ENCODE measurements around the gene TMEM88. TPM values are rescaled to one million over a fixed set of nuclear protein-coding genes. Genes with fewer than 3 reads are reported as not detected.

The TMEM88 gene
- total RNA-seq, 1 experiment from 2014 or later, result 2.9 TPM

DNA sequence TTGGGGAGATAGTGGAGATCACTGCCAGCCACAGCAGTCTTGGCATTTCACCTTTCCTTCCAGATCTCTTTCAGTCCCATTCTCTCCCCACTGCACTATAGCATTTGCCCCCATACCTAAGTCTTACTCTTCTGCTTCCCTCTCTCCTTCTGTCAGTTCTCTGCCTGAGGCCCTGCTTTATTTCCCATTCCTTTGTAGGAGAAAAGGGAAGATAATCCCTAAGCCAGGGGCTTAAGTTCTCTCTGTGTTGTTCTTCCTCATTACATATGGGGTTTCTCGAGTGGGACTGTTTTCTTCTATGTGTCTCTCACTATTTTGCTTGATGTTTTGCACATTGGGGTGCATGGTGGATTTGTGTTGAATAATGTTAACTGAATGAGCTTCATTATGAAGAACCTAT lies 14.4 kb upstream of the TMEM88 start:
- H3K27ac Mint-ChIP-seq (ENCODE audit: unreplicated experiment), result peak overlapping the region; percentile 97
- peaks cover 50% of the 10 kb centered on the region for H3K4me1 Mint-ChIP-seq (ENCODE audit: low read depth, unreplicated experiment)
- peaks cover 95% of the 10 kb centered on the region for H3K36me3 Mint-ChIP-seq (ENCODE audit: insufficient read depth, unreplicated experiment)
- BruUV-seq (replicated peaks), result no TSS peak
- CTCF ChIA-PET, result no interaction called here
- intact Hi-C loops (cut with micrococcal nuclease; ENCODE audit: unreplicated experiment), result no loop called here
- TF ChIP-seq, protein P1, sequence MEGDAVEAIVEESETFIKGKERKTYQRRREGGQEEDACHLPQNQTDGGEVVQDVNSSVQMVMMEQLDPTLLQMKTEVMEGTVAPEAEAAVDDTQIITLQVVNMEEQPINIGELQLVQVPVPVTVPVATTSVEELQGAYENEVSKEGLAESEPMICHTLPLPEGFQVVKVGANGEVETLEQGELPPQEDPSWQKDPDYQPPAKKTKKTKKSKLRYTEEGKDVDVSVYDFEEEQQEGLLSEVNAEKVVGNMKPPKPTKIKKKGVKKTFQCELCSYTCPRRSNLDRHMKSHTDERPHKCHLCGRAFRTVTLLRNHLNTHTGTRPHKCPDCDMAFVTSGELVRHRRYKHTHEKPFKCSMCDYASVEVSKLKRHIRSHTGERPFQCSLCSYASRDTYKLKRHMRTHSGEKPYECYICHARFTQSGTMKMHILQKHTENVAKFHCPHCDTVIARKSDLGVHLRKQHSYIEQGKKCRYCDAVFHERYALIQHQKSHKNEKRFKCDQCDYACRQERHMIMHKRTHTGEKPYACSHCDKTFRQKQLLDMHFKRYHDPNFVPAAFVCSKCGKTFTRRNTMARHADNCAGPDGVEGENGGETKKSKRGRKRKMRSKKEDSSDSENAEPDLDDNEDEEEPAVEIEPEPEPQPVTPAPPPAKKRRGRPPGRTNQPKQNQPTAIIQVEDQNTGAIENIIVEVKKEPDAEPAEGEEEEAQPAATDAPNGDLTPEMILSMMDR (IDR thresholded peaks at IDR 0.05; ENCODE audit: unreplicated experiment), result no peak
- peak overlapping the region; percentile 96 for H3K4me3 Mint-ChIP-seq (ENCODE audit: low read depth, unreplicated experiment)
- no peaks in the 10 kb centered on the region for H3K27me3 Mint-ChIP-seq (ENCODE audit: unreplicated experiment)
- DNase-seq, result no peak
- no peaks in the 10 kb centered on the region for H3K9me3 Mint-ChIP-seq (ENCODE audit: low read depth, unreplicated experiment)

DNA sequence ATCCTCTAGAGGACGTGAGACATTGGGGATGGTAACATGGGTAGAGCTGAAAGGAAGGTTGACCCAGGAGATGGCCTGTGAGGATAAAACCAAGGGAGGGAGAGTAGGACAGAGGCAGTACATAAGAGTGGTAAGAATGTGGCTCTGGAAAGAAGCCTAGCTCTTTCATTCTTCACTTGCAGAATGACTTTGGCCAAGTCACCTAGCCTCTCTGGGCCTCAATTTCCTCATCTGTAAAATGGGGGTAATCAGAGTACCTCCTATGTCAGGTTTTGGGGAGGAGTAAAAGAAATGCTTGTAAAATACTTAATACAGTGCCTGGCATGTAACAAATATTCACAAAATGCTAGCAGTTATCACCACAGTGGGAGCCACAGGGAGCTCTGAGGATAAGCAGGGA lies 14.0 kb upstream of the TMEM88 start:
- Mint-ChIP-seq H3K36me3 (ENCODE audit: insufficient read depth, unreplicated experiment) (peaks cover 95% of the 10 kb centered on the region), H3K9me3 (ENCODE audit: low read depth, unreplicated experiment) (no peaks in the 10 kb centered on the region), H3K4me3 (ENCODE audit: low read depth, unreplicated experiment) (peak overlapping the region; percentile 96), H3K4me1 (ENCODE audit: low read depth, unreplicated experiment) (peaks cover 50% of the 10 kb centered on the region), H3K27me3 (ENCODE audit: unreplicated experiment) (no peaks in the 10 kb centered on the region), H3K27ac (ENCODE audit: unreplicated experiment) (peak overlapping the region; percentile 97)
- CTCF ChIA-PET, result no interaction called here
- no peak for DNase-seq
- TSS peak; percentile 17 for BruUV-seq (replicated peaks)
- TF ChIP-seq, protein P1 (IDR thresholded peaks at IDR 0.05; ENCODE audit: unreplicated experiment), result no peak
- intact Hi-C loops (cut with micrococcal nuclease; ENCODE audit: unreplicated experiment), result no loop called here

DNA sequence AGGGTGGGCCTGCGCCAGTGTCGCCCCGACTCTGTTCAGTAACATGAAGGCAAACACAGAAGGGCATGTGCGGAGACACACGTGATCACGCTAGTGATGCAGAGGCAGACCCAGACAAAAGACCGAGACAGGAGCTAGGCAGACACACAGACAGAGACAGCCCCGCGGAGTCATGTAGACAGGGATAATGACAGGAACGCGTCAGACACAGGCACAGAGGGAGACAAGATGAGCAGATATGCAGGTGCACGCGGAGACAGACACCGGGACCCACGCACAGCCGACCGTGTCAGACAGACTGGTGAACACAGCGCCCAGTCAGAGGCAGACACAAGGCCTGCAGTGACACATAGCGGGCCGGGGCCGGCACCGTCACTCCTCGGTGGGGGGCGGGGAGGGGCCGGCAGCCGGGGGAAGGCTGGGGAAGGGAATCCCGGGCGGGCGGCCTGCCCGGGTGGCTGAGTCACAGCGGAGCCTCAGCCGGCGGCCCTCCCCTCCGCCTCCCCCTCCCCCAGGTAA lies 13.4 kb upstream of the TMEM88 start:
- H3K36me3 Mint-ChIP-seq (ENCODE audit: insufficient read depth, unreplicated experiment), result peaks cover 90% of the 10 kb centered on the region
- intact Hi-C loops (cut with micrococcal nuclease; ENCODE audit: unreplicated experiment), result no loop called here
- peaks cover 46% of the 10 kb centered on the region for H3K4me1 Mint-ChIP-seq (ENCODE audit: low read depth, unreplicated experiment)
- peak overlapping the region; percentile 96 for H3K4me3 Mint-ChIP-seq (ENCODE audit: low read depth, unreplicated experiment)
- H3K27me3 Mint-ChIP-seq (ENCODE audit: unreplicated experiment), result no peaks in the 10 kb centered on the region
- CTCF ChIA-PET, result interaction anchor here (1.1 kb wide), 1 partner anchor 8 kb away, joined by 3 read pairs; no protein-coding TSS in a partner anchor
- TF ChIP-seq, protein P1 (IDR thresholded peaks at IDR 0.05; ENCODE audit: unreplicated experiment), result no peak
- H3K27ac Mint-ChIP-seq (ENCODE audit: unreplicated experiment), result peak overlapping the region; percentile 97
- H3K9me3 Mint-ChIP-seq (ENCODE audit: low read depth, unreplicated experiment), result no peaks in the 10 kb centered on the region
- peak; percentile 72 for DNase-seq
- no TSS peak for BruUV-seq (replicated peaks)

DNA sequence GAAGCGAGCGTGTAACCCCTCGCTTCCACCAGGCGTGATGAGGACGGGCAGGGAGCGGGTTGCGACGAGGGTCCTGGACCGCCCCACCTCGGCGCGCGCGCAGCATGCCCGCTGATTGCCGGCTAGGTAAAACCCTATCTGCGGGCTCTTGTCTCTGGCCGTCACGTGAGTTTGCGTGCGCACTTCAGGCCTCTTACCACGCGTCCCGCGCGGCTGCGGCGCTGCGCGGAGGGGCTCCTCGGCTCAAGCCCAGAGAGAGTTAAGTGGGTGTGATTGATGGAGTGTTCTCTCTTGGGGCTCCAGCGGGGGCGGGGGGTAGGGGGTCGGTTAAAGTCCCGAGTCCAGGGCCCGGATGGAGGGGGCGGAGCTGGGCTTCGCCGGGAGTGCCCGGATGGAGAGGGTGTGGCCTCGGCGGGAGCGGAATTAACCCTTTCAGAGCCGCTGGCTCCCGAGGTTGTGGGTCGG lies 12.9 kb upstream of the TMEM88 start:
- H3K4me3 Mint-ChIP-seq (ENCODE audit: low read depth, unreplicated experiment), result peak overlapping the region; percentile 96
- TF ChIP-seq, protein P1 (IDR thresholded peaks at IDR 0.05; ENCODE audit: unreplicated experiment), result no peak
- H3K9me3 Mint-ChIP-seq (ENCODE audit: low read depth, unreplicated experiment), result no peaks in the 10 kb centered on the region
- peaks cover 89% of the 10 kb centered on the region for H3K36me3 Mint-ChIP-seq (ENCODE audit: insufficient read depth, unreplicated experiment)
- H3K27me3 Mint-ChIP-seq (ENCODE audit: unreplicated experiment), result no peaks in the 10 kb centered on the region
- peak; percentile 89 for DNase-seq
- CTCF ChIA-PET, result interaction anchor here (1.1 to 1.6 kb wide), 2 partner anchors 8 to 98 kb away, joined by 3 to 4 read pairs; no protein-coding TSS in a partner anchor
- H3K27ac Mint-ChIP-seq (ENCODE audit: unreplicated experiment), result peak overlapping the region; percentile 97
- BruUV-seq (replicated peaks), result no TSS peak
- intact Hi-C loops (cut with micrococcal nuclease; ENCODE audit: unreplicated experiment), result loop anchor here (2.0 kb wide), 1 partner anchor 15 kb away; the partner anchor contains the start of gene NAA38
- peaks cover 41% of the 10 kb centered on the region for H3K4me1 Mint-ChIP-seq (ENCODE audit: low read depth, unreplicated experiment)
